AG20443 (cell line): ENCODE data around the gene SPATA21.
A peak's percentile ranks its signal among the peaks of the same experiment; 100 is the strongest.

Source experiments
- DNase-seq: peaks from one replicate; pipeline ENCODE4 v3.0.0; 2012; ENCODE audit warnings: low spot score, mixed read lengths

The SPATA21 gene

GRCh38 chr1:16418823-16419425 lies 18.3 kb downstream of the SPATA21 start:
- no peak for DNase-seq

DNA sequence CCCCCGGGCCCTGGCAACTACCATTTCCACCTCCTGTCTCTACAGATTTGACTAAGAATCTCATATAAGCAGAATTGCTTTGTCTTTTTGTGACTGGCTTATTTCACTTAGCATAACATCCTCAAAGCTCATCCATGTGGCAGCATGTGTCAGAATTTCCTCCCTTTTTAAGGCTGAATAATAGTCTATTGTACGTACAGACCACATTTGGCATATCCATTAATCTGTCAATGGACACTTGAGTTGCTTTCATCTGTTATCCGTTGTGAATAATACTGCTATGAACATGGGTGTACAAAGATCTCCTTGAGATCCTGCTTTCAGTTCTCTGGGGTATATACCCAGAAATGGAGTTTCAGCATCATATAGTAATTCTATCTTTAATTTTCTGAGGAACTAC lies 24.0 kb downstream of the SPATA21 start:
- no peak for DNase-seq

DNA sequence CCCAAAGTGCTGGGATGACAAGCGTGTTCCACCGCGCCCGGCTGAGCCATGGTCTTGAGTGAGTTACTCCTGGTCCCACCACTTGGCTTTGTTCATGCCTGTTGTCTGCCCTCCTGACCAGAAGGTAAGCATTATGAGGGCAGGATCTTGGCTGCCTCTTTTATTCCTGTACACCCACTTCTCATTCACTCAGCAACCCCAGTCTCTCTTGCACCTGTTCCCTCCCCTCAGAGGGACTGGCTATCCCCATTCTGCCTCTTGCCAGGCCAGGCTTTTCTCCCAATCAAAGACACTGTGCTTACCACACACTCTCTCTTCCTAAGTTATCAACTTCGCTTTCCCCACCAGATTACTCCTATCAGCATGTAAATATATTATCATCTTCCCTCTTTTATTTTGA lies 26.4 kb downstream of the SPATA21 start:
- DNase-seq: no peak

GRCh38 chr1:16409536-16410152 lies 27.6 kb downstream of the SPATA21 start:
- no peak for DNase-seq

- no peak for DNase-seq
Measured at GRCh38 chr1:16406868-16407267, 30.4 kb downstream of the SPATA21 start.

- no peak for DNase-seq
Measured at GRCh38 chr1:16405441-16405840, 31.8 kb downstream of the SPATA21 start.

GRCh38 chr1:16402742-16403141 lies 34.5 kb downstream of the SPATA21 start:
- no peak for DNase-seq

GRCh38 chr1:16398371-16398953 lies 38.8 kb downstream of the SPATA21 start:
- DNase-seq: no peak

- DNase-seq: no peak
Measured at GRCh38 chr1:16397120-16397519, 40.1 kb downstream of the SPATA21 start.

DNA sequence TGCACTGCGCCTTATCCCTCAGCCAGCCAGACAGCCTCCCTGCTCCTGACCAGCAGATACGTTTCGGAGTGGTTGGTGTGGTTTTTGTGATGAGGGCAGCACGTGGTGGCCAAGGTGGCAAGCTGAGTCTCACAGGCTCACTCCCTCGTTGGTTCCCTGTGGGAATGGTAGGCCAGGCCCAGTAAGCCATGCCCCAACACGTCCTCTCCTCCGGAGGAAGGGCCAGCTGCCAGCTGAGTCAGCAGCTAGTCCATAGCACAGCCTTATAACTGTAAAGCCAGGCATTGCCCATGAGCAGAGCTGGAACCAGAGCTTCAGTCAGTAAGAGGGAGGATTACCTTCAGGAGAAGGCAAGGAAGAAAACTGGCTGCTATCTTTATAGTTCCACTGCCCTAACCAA lies 40.6 kb downstream of the SPATA21 start:
- peak; percentile 84 for DNase-seq

DNA sequence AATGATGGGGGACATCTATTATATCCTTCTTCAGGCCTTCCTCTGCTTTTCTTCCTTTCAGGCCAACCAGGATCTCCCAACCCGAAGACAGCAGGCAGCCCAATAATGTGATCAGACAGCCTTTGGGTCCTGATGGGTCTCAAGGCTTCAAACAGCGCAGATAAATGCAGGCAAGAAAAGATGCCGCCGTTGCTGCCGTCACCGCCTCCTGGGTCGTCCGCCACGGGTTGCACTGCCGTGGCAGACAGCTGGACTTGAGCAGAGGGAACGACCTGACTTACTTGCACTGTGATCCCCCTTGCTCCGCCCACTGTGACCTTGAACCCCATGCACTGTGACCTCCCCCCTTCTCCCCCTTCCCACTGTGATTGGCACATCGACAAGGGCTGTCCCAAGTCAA lies 42.2 kb downstream of the SPATA21 start:
- DNase-seq: no peak

DNA sequence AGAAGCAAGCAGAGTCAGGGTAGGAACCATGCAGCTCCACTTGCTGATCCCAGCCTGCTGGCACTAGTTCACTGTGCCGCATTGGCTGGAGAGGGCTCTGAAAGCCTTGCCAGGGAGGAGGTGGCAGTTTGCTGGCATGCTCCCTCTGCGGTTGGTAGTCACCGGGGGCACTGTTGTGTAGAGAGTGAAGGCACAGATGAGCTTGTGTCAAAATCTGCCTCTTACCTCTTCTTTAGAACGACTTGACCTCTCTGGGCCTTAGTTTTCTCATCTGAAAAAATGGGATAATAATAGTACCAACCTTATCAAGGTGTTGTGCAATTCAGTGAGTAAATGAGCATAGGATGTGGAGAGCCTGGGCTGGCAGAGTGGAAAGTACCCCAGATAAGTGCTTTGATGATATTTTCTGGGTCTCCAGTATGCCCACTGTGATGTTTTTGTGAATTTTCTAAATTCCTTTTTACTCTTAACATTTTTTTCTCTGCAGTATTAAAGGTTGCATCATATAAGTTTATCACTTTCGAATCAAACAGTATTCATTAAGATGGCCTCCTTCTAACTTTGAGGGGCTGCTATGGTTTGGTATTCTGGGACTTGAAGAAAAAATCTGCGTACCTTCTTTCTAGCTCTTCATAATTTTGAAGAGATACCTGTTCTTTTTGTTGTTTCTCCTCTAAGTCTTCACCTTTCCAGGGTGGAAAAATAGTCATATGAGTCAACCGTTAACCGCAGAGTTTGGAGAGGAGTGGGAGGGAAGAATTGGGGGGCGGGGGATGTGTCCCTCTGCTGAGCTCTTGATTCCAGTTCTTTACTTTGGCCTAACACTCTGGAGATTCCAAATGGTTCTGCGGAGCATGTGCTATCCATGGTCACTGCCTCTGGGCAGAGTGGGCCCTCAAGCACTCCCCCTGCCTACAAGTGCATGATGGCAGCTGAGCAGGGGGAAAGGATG lies 43.4 kb downstream of the SPATA21 start:
- no peak for DNase-seq

DNA sequence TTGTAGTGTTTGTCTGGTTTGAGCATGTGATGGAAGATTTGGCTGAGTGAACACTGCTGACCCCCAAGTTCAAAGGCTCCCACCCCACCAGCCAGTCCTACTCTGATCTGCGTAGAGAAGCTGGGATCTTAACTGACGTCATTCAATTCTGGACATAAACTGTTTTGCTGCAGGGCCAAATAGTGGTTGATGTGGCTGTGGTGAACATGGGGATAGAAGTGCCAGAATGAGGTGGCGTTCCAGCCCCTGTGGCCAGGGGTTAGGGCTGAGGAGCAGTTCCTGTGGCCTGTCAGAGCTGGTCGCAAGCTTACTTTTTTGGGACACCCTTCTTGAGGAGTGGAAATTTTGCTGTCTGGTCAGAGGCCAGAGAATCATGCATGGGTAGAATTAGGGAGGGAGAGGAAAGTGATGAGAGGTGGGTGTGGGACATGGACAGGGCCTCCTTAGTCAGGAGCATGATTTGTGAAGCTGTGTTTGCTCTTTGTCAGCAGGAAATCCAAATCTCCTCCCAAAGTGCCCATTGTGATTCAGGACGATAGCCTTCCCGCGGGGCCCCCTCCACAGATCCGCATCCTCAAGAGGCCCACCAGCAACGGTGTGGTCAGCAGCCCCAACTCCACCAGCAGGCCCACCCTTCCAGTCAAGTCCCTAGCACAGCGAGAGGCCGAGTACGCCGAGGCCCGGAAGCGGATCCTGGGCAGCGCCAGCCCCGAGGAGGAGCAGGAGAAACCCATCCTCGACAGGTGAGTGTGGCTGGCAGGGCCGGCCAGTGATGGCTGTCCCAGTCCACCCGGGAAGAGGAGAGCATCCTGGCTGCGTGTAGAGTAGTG lies 44.3 kb downstream of the SPATA21 start:
- peak; percentile 57 for DNase-seq

- DNase-seq: no peak
Measured at GRCh38 chr1:16391411-16391810, 45.8 kb downstream of the SPATA21 start.

DNA sequence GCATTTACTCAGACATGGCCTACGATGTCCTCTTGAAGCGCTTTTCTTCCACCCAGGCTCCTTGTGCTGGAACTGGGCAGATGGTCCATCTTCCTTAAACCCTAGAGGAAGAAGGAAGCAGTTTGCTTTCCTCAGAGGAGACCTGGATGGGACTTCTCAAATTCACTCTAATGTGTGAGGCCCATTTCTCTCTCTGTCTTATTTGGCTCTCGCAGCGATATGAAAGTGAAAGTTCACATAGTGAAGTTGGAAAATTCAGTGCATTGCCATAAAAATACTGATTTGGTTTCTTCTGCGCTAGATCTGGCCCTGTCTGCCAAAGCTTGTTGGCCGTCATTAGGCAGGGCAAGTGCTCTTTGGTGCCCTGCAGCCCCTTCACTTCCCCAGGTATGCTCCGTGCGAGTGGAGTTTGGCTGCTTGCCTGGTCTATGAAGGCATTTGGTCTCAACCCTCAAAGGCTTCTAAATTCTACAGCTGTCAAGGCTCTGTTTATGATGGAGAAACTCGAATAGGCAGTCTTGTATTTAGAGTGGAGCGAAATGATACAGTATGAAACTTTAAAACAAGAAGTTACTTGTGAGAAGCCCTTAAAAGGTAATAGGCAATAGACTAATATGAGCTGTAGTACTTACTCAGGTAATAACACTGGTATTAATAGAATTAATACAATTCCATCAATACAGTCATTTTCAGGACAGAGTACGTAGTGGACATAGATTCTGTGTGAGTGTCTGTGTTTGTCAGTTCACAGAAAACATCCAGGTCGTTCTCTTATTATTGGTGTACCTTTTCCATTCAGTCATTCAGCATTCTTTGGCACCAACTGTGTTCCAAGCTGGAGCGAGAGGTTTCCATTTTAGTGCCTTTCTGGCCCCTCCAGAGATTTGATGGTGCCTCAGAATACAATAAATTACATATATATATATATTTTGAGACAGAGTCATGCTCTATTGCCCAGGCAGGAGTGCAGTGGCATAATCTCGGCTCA lies 49.7 kb downstream of the SPATA21 start:
- no peak for DNase-seq

DNA sequence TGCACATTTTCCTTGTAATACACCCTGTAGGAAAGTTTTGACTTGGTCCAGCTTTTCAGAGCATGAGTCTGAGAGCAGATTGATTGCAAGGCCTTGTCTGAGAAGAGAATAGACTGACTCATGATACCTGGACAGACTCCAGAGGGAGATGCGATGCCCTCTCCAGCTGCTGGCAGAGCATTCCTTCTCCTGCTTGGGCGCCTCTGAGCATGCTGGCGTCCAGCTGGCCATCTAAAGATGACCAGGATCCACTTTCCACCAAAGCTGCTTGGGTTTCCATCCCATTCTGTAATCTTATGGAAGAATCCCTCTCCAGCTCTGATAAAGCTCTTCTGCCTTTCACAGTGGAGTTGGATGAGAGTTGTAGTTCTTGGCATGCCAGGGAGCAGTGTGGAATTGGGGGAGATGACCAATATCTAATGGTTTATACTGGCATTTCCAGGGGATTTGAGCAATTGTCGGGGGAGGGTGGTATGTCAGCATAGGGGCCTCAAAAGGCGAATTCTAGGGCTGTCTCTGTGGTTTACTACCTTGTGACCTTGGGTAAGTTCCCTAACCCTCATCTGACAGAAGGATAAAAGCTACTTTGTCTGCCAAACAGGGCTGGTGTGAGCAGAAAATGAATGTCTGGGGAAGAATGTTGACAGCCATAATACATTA lies 50.6 kb downstream of the SPATA21 start:
- peak; percentile 81 for DNase-seq

GRCh38 chr1:16385659-16386453 lies 51.4 kb downstream of the SPATA21 start:
- no peak for DNase-seq

- DNase-seq: no peak
Measured at GRCh38 chr1:16383888-16384287, 53.3 kb downstream of the SPATA21 start.

DNA sequence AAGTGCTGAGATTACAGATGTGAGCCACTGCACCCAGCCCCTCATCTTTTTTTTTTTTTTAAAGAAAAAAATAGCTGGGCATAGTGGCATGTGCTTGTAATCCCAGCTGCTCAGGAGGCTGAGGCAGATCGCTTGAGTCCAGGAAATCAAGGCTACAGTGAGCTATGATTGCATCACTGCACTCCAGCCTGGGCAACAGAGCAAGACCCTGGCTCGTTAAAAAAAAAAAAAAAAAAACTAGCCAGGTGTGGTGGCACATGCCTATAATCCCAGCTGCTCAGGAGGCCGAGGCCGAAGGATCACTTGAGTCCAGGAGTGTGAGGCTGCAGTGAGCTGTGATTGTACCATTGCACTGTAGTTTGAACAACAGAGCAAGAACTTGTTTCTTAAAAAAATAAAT lies 56.4 kb downstream of the SPATA21 start:
- DNase-seq: no peak
